Midbrain (tissue), 1 donor: Measurements from ENCODE around the gene NDUFS8.

Source experiments
- DNase-seq: peaks from one replicate; lab custom pipeline; 2025; lab: John Stamatoyannopoulos, UW

The NDUFS8 gene

DNA sequence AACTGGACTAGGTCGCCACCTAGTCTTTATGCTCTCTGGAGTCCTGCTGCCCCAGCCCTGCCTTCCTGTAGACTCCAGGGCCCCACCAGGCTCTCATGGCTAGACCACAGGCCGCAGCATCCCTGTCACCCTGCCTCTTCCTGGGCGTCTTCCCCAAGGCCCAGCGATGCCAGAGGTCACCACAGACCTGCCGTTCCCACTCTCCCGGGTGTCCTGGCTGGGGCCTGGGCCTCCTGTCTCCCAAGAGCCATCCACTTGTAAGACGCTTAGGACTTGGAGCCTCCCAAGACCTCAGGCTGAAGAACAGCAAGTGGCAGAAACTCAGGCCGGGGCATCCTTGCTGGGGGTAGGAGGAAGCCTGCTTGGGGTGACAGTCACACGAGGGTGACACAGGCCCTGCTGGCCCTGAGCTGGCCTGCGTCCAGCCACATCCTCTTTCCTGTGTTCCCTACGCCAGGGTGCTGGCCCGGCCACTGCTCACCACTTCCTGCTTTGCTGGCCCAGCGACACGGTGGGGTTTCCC, 6.3 kb downstream of the NDUFS8 start:
- DNase-seq = no peak

DNA sequence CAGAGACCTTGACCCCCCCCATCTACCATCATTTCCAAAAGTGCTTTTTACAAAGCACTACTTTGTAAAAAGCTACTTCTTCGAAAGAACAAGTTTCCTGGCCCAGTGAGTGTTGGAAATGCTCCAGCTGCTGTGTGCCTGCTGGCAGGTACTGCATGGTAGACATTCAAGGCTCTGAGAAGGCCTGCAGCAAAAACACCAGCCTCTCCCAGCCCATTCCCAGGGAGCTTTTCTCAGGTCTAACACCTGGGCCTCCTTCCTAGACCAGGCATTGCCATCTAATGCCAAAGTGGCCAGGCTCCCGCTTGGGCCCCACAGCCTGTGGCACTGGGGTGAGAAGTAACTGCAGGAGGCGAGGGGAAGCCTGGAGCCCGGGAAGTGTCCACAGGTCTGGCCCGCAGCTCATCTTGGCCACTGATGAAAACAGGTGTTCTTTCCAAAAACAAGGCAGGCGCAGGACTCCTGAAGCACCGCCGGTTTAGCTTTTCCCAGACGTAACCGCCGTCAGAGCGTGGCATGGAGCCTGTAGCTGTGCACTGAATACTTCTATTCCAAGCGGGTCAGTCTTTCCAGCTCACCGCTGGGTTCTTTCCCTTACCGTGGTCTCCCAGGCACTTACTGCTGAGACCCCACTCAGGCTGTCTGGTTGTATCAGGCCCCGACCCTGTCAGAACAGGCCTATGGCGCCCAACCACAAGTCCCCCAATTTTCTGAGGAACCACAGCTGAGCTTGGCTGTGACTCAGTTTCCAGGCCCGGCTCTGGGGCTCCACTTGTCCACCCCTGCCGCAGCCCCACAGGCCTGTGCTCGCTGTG, 7.1 kb downstream of the NDUFS8 start:
- peak; percentile 30 for DNase-seq

DNA sequence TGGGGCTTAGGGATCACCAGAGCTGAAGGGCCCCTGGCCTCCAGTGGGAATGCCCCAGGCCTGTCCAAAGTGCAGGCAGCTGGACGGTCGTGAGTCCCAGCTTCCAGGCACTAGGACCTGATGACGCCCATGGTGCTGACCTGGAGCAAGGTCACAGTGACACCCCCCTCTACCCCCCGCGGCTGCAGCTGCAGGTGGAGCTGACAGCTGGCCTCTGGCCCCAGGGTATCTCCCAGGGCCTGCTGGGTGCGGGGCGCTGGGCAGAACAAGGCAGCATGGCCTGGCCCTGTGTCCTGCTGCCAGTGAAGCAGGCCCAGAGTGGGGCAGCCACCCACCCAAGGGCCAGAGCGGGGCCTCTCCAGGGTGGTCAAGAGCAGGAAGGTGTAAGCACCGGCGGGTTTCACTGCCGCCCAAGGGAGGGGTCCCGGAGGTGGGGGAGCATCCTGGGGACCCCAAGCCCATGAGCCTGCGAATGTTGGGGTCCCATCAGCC, 7.8 kb downstream of the NDUFS8 start:
- no peak for DNase-seq

DNA sequence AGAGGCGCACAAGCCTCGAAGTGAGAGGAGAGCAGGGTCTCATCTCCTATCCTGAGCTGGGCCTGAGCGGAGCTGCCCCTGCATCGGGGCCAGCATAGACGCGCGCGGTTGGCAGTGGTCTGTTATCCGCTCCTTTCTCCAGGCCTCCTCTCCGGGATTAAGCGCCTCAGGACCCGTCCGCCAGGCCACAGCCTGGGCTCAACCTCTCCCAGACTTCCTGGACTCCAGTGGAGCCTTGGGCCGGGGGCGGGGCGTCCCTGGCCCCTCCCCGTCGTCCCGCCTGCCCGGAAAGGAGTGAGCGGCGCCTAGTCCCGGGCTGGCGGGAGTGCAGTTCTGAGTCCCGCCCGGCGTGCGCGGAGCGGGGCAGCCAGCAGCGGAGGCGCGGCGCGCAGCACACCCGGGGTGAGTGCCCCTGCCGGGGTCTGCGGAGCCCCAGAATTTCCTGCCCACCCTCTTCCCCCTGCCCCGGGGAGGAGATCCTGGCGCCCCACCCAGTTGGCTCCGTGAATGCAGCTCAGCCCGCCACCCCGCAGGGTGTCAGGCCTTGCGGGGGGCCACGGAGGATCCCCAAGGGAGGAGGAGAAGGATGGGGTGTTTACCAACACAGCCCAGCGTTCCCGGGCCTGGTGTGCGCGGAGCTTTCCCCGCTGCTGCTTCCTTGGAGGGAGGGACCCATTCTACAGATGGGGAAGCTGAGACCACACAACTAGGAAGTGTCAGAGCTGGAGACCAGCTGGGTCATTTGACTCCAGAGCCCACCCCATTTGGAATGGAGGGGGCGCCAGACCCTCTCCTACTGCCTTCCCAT, 8.4 kb downstream of the NDUFS8 start, which contains the start of gene TCIRG1:
Gene TCIRG1, plus strand, starts transcription at position 308 of the 808 bp plus-strand sequence. CDS start 2,247 bp downstream, outside the sequence.
- peak; percentile 55 for DNase-seq

DNA sequence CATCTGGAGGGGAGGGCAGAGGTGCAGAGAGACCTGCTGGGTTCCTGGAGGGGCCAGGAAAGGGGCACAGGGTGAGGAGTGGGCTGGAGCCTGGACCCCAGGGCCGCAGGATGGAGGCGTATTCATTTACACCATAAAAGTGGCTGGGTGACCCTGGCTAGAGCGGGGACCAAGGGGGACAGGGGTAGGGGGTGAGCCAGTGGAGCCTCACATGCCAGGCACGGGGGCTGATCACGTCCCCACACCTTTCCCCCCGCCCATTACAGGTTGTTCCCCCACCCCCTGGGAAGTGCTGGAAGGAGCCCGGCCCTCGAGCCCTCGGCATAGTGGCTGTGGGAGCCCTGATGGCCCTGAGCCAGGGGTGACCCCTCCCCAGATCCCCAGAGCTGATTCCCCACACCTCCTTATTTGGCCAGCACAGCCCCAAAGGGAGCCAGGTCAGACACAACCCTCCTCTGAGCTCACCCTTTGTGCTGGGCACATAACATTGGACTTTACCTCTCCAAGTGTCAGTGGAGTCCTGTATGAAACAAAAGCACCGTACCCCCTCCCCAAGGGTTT, 9.1 kb downstream of the NDUFS8 start:
- DNase-seq = no peak

DNA sequence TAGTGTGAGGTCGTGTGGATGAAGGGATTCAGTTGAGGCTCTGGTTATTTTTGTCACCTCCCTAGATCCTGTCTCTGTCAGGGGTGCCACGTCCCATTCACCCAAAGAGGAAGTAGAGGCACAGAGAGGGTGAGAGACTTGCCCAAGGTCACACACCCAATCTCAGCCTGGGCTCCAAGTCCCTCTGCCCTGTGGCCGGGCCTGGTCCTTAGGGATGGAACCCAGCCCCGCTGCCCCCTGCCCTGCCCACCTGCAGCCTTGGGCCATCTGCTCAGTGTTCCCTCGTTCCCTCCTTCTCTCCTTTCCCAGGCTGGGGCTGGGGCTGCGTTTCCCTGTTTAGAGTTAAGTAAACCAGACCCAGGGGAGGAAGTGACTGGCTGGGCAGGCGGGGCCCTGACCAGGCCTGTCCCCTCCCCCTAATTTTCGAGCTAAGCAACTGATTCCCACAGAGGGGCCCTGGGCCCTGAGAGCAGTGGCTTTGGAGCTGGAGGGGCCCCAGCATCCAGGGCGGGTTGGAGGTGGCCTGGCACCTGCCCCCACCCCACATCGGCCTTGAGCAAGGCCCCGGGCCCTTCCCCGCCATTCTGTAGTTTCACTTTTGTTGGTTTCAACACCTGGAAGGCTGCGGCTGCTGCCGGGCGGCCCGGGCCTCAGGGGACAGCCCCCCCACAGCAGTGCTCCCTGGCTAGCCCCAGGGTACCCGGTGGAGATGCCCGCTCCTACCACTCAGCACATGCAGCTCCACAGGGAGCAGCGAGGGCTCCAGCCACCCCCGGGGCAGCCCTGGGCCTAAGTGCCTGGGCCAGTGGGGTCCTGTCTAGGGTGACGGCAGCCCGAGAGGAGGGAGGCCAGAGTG, 9.8 kb downstream of the NDUFS8 start:
- DNase-seq = no peak

DNA sequence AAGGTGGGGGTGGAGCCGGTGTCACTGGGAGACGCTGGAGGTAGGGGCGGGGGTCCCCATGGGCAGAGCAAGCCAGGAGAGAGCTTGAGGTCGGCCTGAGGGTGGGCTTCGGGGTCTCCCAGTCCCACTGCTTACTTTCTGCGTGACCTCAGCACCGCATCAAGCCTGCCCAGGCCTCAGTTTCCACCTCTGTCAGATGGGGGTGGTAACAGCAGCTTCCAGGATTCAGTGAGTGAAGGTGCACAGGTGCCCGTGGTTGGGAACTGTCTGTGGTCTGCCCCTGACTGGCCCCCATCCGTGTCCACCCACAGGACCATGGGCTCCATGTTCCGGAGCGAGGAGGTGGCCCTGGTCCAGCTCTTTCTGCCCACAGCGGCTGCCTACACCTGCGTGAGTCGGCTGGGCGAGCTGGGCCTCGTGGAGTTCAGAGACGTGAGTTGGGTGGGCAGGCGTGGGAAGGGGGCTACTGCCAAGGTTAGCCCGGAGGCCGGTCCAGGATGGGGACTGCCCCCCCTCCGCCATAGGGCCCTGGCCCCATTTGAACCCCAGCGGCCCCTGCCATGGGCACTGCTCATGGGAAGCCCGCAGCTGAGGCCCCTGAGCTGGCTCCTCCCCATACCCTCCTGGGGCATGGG, 10.6 kb downstream of the NDUFS8 start:
- no peak for DNase-seq

DNA sequence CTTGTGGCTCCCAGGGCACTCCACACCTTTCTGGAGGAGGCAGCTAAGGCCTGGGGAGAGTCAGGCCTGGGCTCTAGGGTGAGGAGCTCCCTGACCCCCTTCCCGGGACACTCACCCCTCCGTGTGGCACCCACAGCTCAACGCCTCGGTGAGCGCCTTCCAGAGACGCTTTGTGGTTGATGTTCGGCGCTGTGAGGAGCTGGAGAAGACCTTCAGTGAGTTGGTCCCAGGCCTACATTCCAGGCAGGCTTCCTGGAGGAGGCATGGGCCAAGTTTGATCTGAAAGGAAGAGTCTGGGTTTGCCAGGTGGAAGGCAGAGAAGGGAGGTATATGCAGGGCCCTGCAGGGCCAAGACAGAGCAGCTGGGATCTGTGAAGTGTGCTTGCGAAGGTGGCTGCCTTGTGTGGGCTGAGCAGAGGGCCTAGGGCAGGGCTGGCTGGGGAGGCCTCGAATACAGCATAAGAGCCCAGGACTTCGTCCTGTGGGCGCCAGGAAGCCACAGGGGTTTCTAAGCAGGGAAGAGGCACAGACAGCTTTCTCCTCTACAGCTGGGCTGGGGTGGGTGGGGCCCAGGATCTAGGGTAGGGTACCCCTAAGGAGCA, 11.2 kb downstream of the NDUFS8 start:
- DNase-seq = no peak

DNA sequence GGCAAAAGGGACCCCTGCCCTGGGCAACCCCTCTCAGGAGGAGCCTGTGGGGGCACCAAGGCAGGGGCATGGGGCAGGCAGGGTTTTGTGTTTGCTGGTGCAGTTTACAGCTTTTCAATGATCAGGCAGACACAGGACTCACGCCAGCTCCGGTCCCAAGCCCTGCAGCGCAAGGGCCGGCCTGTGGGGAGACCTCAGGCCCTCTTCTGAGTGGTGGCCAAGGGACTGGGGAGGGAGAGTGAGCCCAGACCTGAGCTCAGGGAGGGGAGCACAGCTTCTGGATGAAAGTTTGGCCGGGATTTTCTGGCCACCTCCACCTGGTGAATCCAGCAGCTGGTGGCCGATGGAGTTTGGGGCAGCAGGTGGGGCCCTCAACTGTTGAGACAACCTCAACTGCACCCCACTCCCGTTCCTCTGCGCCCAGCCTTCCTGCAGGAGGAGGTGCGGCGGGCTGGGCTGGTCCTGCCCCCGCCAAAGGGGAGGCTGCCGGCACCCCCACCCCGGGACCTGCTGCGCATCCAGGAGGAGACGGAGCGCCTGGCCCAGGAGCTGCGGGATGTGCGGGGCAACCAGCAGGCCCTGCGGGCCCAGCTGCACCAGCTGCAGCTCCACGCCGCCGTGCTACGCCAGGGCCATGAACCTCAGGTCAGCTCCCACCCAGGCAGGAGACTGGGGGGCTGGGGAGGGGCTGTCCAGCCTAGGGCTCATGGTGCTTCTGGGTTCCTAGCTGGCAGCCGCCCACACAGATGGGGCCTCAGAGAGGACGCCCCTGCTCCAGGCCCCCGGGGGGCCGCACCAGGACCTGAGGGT, 11.9 kb downstream of the NDUFS8 start:
- no peak for DNase-seq

DNA sequence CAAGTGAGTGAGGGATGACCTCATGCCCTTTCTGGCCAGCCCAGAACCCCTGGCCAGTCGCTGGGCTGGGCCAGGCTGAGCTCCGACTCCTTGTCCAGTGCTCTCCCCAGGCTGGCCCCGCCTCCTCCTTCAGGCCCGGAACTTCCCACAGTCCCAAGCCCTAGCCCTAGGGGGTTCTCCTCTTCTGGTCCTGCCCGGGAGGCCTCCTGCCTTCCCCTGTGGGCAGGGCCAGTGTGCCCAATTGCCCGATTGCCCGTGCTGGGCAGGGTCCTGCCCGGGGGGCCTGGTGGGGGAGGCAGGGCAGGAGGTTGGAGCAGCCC, 12.5 kb downstream of the NDUFS8 start:
- no peak for DNase-seq

DNA sequence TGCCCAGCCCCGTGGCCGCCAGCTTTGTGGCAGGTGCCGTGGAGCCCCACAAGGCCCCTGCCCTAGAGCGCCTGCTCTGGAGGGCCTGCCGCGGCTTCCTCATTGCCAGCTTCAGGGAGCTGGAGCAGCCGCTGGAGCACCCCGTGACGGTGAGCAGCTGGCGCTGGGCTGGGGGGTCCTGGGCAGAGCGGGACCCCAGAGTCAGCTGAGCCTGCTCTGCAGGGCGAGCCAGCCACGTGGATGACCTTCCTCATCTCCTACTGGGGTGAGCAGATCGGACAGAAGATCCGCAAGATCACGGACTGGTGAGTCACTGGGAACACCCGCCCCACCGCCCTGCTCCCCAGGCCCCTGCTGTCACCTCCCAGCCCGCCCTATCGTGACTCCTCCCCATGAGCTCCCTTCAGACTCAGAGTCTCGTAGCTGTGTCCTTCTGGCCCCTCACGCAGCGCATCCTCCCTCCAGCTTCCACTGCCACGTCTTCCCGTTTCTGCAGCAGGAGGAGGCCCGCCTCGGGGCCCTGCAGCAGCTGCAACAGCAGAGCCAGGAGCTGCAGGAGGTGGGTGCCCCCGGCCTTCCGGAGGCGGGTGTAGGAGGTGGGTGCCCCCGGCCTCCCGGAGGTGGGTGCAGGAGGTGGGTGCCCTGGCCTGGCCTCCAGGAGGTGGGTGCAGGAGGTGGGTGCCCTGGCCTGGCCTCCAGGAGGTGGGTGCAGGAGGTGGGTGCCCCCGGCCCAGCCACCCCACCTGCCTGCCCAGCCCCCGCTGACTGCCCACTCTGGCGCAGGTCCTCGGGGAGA, 13.1 kb downstream of the NDUFS8 start:
- no peak for DNase-seq

DNA sequence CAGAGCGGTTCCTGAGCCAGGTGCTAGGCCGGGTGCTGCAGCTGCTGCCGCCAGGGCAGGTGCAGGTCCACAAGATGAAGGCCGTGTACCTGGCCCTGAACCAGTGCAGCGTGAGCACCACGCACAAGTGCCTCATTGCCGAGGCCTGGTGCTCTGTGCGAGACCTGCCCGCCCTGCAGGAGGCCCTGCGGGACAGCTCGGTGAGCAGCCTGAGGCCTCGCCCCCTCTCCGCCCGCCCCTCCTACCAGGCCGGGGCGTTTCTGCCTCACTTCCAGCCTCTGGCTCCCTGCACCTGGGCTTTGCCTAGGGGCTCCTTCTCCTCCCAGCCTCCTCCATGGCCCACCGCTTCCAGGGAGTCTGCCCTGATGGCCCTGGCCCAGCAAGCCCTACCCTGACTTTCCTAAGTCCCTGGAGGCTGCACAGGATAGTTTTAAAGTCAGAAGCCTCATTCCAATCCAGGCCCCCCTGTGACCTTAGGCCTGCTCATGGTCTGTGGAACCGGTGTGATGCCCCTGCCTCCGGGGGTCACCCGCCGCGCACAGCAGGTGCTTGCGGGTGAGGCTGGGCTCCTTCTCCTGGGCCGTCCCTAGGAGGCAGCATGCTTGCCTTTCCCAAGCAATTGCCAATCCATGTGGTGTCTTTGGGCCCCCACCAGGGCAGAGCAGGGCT, 13.8 kb downstream of the NDUFS8 start:
- no peak for DNase-seq

DNA sequence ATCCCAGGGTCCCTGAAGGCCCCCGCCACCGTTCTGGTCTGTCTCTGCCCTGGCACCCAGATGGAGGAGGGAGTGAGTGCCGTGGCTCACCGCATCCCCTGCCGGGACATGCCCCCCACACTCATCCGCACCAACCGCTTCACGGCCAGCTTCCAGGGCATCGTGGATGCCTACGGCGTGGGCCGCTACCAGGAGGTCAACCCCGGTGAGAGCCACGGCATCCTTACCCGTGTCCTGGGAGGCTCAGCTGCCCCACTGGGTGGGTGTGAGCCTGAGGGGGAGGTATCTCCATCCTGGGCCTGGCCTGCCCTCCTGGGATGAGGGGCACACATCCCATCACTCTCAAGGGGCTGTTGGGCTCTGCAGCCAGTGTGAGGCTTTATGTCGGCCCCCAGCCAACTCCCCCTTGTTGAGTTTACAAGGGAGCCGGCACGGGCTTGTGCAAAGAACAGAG, 14.4 kb downstream of the NDUFS8 start:
- DNase-seq = no peak

DNA sequence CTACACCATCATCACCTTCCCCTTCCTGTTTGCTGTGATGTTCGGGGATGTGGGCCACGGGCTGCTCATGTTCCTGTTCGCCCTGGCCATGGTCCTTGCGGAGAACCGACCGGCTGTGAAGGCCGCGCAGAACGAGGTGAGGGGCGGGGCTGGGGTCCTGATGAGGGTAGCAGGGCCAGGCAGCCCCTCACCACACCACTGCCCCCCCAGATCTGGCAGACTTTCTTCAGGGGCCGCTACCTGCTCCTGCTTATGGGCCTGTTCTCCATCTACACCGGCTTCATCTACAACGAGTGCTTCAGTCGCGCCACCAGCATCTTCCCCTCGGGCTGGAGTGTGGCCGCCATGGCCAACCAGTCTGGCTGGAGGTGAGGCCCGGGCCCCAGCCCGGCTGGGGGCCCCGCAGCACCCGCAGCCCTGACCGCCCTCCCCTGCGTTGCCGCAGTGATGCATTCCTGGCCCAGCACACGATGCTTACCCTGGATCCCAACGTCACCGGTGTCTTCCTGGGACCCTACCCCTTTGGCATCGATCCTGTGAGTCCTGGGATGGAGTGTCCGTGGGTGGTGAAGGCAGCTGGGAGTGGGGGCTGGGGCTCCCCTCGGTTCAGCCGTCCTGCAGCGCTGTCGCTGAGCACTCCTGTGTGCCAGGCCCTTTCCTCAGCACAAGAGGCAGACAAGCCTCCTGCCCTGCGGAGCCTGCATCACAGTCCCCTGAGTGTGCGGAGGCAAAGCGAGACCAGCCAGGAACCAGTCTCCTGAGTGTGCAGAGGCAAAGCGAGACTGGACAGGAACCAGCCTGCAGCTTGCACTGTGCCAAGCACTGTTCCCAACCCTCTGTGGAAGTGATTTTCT, 17.2 kb downstream of the NDUFS8 start:
- DNase-seq = no peak

DNA sequence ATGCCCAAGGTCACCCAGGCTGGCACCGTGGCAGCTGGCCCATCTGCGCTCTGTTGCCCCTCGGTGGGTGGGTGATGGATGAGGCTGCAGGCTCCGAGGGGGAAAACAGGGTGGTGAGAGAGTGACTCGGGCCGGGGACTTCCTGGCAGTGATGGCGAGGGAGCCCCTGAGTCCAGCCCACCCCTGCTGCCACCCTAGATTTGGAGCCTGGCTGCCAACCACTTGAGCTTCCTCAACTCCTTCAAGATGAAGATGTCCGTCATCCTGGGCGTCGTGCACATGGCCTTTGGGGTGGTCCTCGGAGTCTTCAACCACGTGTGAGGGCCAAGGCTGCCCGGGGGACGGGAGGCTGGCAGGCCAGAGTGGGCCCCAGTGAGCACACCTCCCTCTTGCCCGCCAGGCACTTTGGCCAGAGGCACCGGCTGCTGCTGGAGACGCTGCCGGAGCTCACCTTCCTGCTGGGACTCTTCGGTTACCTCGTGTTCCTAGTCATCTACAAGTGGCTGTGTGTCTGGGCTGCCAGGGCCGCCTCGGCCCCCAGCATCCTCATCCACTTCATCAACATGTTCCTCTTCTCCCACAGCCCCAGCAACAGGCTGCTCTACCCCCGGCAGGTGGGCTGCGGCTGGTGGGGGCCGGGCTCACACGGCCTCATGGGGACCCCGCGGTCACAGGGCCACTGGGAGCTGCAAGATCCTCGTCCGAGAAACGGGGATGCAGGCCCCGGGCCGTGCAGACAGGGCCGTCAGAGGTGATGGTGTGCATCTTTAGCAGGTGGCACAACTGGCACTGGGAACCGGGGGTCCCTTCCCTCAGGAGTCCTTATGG, 18.4 kb downstream of the NDUFS8 start:
- no peak for DNase-seq
